ENCODE data around the gene SIAH2.

- TF ChIP-seq SUZ12 (IDR thresholded peaks at IDR 0.05) (no peak), L3MBTL2 (conservative IDR thresholded peaks at IDR 0.05) (no peak), ZNF384 (IDR thresholded peaks at IDR 0.05) (no peak), SP1 (IDR thresholded peaks at IDR 0.05) (no peak), FOXM1 (IDR thresholded peaks at IDR 0.05; ENCODE audit: borderline replicate concordance) (no peak), ELF4 (IDR thresholded peaks at IDR 0.05) (no peak), FOXA1 (IDR thresholded peaks at IDR 0.05) (no peak), BHLHE40 (IDR thresholded peaks at IDR 0.05; ENCODE audit: borderline replicate concordance) (no peak)
Measured at GRCh38 chr3:150803440-150803985, 40.5 kb upstream of the SIAH2 start.
